Panc1 (cell line): ENCODE results near the gene SPARC.

Experiments
- POLR2AphosphoS5 ChIP-seq: IDR thresholded peaks from 2 replicates; pipeline ENCODE4 v1.6.1; 2012; ENCODE audit warnings: mild to moderate bottlenecking, low read depth, low read length, moderate library complexity
- TF ChIP-seq, protein P1 (sequence below): fragments of 450-650 bp; IDR thresholded peaks from 2 replicates; pipeline ENCODE4 v1.5.1; 2017; ENCODE audit warnings: mild to moderate bottlenecking

GRCh38 chr5:151735646-151736045, 48.9 kb upstream of the SPARC start:
- TF ChIP-seq, protein P1, sequence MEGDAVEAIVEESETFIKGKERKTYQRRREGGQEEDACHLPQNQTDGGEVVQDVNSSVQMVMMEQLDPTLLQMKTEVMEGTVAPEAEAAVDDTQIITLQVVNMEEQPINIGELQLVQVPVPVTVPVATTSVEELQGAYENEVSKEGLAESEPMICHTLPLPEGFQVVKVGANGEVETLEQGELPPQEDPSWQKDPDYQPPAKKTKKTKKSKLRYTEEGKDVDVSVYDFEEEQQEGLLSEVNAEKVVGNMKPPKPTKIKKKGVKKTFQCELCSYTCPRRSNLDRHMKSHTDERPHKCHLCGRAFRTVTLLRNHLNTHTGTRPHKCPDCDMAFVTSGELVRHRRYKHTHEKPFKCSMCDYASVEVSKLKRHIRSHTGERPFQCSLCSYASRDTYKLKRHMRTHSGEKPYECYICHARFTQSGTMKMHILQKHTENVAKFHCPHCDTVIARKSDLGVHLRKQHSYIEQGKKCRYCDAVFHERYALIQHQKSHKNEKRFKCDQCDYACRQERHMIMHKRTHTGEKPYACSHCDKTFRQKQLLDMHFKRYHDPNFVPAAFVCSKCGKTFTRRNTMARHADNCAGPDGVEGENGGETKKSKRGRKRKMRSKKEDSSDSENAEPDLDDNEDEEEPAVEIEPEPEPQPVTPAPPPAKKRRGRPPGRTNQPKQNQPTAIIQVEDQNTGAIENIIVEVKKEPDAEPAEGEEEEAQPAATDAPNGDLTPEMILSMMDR: no peak
- TF ChIP-seq POLR2AphosphoS5: no peak
